DOHH2 (cell line): Measurements from ENCODE around the gene ADCY5.

Experiments used
- H3F3A ChIP-seq: fragments of 200-600 bp; sonication (generic), shearing (Covaris generic); 2 replicates; pipeline ENCODE4 v1.6.0; 2016; ENCODE audit warnings: antibody characterized with exemption, mild to moderate bottlenecking; ENCODE audit not compliant: control insufficient read depth, insufficient read depth
- H3K27ac ChIP-seq: fragments of 200-600 bp; sonication (generic); 2 replicates; pipeline ENCODE4 v1.5.1; 2014; ENCODE audit warnings: low read depth, mild to moderate bottlenecking, low read length, moderate library complexity
- H3K27me3 ChIP-seq: fragments of 200-600 bp; sonication (generic); 2 replicates; pipeline ENCODE4 v1.6.1; 2014; ENCODE audit warnings: mild to moderate bottlenecking, low read length, mixed read lengths; ENCODE audit not compliant: control insufficient read depth
- H3K36me3 ChIP-seq: fragments of 200-600 bp; sonication (generic); 2 replicates; pipeline ENCODE4 v1.6.1; 2014; ENCODE audit warnings: mild to moderate bottlenecking, low read length, moderate library complexity, mixed read lengths; ENCODE audit not compliant: control insufficient read depth
- H3K4me1 ChIP-seq: fragments of 200-600 bp; sonication (generic); 2 replicates; pipeline ENCODE4 v1.6.1; 2014; ENCODE audit warnings: mild to moderate bottlenecking, low read length, mixed read lengths; ENCODE audit not compliant: control insufficient read depth
- H3K4me2 ChIP-seq: fragments of 200-600 bp; sonication (generic); 2 replicates; pipeline ENCODE4 v1.6.0; 2014; ENCODE audit warnings: mild to moderate bottlenecking, low read length, moderate library complexity
- H3K4me3 ChIP-seq: fragments of 200-600 bp; sonication (generic); 2 replicates; pipeline ENCODE4 v1.5.1; 2014; ENCODE audit warnings: mild to moderate bottlenecking, low read length, mixed read lengths
- H3K79me2 ChIP-seq: fragments of 200-600 bp; sonication (generic); 2 replicates; pipeline ENCODE4 v1.6.1; 2014; ENCODE audit warnings: mild to moderate bottlenecking, low read length, mixed read lengths; ENCODE audit not compliant: control insufficient read depth
- H3K9me2 ChIP-seq: fragments of 200-600 bp; sonication (generic); replicated peaks from 2 replicates; pipeline ENCODE4 v1.6.1; 2014; ENCODE audit warnings: mild to moderate bottlenecking, low read length, mixed read lengths; ENCODE audit not compliant: control insufficient read depth
- H3K9me3 ChIP-seq: fragments of 200-600 bp; sonication (generic); 2 replicates; pipeline ENCODE4 v1.6.1; 2014; ENCODE audit warnings: antibody characterized with exemption, low read length, mixed read lengths; ENCODE audit not compliant: control insufficient read depth, insufficient read depth
- H4K20me1 ChIP-seq: fragments of 200-600 bp; sonication (generic); 2 replicates; pipeline ENCODE4 v1.6.0; 2014; ENCODE audit warnings: low read depth, mild to moderate bottlenecking, antibody characterized with exemption, low read length, moderate library complexity; ENCODE audit not compliant: control insufficient read depth, insufficient read depth
- EZH2phosphoT487 ChIP-seq: fragments of 200-600 bp; sonication (generic); IDR thresholded peaks from 2 replicates; pipeline ENCODE4 v1.6.1; 2017; ENCODE audit warnings: borderline replicate concordance, mild to moderate bottlenecking, antibody characterized with exemption, low read length, moderate library complexity, mixed read lengths
- TF ChIP-seq, protein P1 (sequence below): fragments of 200-600 bp; sonication (generic); IDR thresholded peaks from one replicate; pipeline ENCODE4 v1.5.1; 2014; ENCODE audit warnings: antibody characterized with exemption, mild to moderate bottlenecking, low read depth, low read length; ENCODE audit not compliant: poor library complexity, severe bottlenecking

Gene ADCY5

DNA sequence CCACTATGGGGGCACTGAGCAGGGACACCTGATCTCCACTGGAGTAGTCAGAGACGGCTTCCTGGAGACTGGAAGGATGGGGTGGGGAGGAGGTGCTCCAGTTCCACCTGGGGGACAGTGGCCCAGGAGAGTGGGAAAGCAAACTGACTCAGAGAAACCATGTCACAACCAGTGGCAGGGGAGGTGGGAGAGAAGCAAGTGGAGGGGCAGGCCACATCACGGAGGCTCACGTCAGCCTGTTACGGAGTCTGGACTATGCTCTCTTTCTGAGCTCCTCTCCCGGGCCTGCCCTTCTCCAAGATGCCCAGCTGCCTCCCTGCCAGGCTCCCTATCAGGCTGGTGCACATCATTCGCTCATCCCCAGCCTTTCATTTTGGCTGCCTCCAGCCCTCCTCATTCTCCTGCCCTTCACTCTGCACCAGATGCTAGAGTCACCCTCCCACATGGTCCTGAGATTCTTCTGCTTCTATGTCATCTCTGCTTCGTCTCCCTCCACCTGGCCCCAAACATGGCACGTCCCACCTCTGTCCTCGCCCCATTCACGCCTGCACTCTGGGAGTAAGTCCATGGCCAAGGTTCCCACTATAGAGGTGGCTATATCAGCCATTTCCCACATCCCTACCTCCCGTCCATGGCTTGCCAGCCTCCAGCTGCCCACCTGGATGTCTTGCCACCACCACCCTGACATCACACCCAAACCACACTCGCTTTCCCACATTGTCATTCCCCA is 100.3 kb downstream of the ADCY5 start:
- TF ChIP-seq, protein P1, sequence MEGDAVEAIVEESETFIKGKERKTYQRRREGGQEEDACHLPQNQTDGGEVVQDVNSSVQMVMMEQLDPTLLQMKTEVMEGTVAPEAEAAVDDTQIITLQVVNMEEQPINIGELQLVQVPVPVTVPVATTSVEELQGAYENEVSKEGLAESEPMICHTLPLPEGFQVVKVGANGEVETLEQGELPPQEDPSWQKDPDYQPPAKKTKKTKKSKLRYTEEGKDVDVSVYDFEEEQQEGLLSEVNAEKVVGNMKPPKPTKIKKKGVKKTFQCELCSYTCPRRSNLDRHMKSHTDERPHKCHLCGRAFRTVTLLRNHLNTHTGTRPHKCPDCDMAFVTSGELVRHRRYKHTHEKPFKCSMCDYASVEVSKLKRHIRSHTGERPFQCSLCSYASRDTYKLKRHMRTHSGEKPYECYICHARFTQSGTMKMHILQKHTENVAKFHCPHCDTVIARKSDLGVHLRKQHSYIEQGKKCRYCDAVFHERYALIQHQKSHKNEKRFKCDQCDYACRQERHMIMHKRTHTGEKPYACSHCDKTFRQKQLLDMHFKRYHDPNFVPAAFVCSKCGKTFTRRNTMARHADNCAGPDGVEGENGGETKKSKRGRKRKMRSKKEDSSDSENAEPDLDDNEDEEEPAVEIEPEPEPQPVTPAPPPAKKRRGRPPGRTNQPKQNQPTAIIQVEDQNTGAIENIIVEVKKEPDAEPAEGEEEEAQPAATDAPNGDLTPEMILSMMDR = no peak
- TF ChIP-seq EZH2phosphoT487 = no peak
- Histone ChIP-seq H3F3A (no peaks in the 10 kb centered on the region), H4K20me1 (no peaks in the 10 kb centered on the region), H3K79me2 (no peaks in the 10 kb centered on the region), H3K27me3 (0 out of 2 replicates have a peak, but pooled peaks cover 3% of the 10 kb centered on the region), H3K4me2 (no peak overlapping the region), H3K4me3 (no peak overlapping the region), H3K9me3 (no peaks in the 10 kb centered on the region), H3K9me2 (no peaks in the 10 kb centered on the region), H3K36me3 (no peaks in the 10 kb centered on the region), H3K27ac (no peak overlapping the region), H3K4me1 (0 out of 2 replicates have a peak, but pooled peaks cover 4% of the 10 kb centered on the region)

DNA sequence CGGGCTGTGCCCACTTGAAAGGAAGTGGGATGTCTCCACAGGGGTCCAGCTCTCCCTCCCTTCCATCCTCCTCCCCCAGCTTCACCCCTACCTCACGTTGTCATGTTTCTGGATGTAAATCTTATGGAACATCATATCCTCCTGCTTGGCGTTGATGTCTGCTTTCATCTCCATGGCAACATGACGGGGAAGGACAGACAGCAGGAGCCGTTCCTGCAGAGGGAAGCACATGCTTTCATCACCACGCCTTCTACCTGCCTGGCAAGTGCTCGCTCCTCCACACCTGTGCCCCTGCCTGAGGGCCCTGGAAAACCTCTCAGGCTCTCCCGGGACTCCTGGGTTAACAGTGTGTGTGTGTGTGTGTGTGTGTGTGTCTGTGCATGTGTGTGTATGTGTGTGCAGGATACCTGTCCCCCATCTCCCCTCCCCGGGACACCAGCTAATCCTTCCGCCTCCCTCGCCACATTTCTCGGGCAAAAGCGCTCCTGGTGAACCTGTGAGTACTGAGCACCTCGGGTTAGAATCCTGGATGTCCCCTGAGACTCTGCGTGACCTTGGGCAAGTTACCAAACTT is 101.1 kb downstream of the ADCY5 start:
- Histone ChIP-seq H3K9me2 (no peaks in the 10 kb centered on the region), H3K9me3 (no peaks in the 10 kb centered on the region), H3K4me2 (no peak overlapping the region), H3K4me1 (0 out of 2 replicates have a peak, but pooled peaks cover 4% of the 10 kb centered on the region), H3K27ac (no peak overlapping the region), H3K27me3 (0 out of 2 replicates have a peak, but pooled peaks cover 3% of the 10 kb centered on the region), H3K79me2 (no peaks in the 10 kb centered on the region), H3F3A (no peaks in the 10 kb centered on the region), H4K20me1 (no peaks in the 10 kb centered on the region), H3K4me3 (no peak overlapping the region), H3K36me3 (no peaks in the 10 kb centered on the region)
- TF ChIP-seq EZH2phosphoT487 = no peak
- TF ChIP-seq, protein P1 = no peak

DNA sequence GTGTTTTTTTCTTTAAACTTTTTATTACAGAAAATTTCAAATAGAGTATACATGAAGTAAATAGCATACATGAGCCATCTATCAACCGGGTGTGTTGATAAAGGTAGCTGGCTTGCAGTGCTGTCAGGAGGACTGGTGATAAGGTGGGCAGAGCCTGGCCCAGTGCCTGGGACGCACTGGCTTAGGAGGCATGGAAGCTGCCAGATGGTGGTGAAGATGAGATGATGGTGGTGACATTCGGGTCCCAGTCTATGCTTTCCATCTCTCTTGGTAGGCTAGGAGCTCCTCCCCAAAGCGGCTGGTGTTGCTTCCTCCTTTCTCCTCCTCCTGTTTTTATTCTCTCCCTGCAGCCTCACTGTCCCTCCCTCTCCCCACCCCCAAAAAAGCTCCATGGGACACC is 101.7 kb downstream of the ADCY5 start:
- no peak overlapping the region for H3K4me2 ChIP-seq
- H3K36me3 ChIP-seq = no peaks in the 10 kb centered on the region

More for the DNA sequence above, 101.7 kb downstream of the ADCY5 start:
- Histone ChIP-seq H3K4me1 (0 out of 2 replicates have a peak, but pooled peaks cover 4% of the 10 kb centered on the region), H3K27ac (no peak overlapping the region), H3K27me3 (0 out of 2 replicates have a peak, but pooled peaks cover 3% of the 10 kb centered on the region), H4K20me1 (no peaks in the 10 kb centered on the region), H3K4me3 (no peak overlapping the region), H3K9me2 (no peaks in the 10 kb centered on the region), H3K9me3 (no peaks in the 10 kb centered on the region), H3F3A (no peaks in the 10 kb centered on the region), H3K79me2 (no peaks in the 10 kb centered on the region)
- TF ChIP-seq EZH2phosphoT487 = no peak
- TF ChIP-seq, protein P1 = no peak
